Measurements from ENCODE around the gene IRF8.
"Not testable (repeated sequence)": the region's sequence is repeated elsewhere in the genome, so short reads cannot be mapped to it uniquely, and the experiment has no call there.

IRF8 gene

DNA sequence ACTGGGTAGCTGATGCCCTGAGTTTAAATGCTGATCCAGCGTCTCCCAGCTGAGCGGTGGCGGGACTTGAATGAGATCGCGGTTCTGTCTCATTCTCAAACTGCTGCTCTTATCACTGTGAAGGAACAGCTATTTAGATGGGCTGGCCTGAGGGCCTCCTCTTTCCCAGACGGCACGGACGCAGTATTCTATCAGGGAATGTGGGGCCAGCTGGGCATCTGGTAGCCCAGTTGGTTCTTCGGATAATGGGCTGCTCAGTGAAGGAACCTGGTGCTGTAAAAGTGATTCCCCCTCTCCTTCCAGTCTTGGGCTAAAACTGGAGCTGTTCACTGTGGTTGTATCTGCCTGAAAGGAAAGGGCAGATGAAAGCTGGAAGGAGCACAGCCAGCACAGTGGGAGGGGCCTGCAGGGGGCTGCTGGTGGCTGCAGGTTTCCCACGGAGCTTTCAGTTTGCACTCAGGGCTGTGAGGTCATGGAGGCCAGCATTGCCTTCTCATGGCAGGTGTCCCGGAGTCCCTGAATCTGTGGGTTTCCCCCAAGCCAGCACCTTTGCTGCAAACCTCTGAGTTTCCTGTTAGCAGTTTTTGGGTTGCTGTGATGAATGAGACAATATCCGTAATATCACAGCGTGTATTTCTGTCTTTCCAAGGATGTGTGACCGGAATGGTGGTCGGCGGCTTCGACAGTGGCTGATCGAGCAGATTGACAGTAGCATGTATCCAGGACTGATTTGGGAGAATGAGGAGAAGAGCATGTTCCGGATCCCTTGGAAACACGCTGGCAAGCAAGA lies 3.6 kb downstream of the IRF8 start:
- TF ChIP-seq, protein P1, sequence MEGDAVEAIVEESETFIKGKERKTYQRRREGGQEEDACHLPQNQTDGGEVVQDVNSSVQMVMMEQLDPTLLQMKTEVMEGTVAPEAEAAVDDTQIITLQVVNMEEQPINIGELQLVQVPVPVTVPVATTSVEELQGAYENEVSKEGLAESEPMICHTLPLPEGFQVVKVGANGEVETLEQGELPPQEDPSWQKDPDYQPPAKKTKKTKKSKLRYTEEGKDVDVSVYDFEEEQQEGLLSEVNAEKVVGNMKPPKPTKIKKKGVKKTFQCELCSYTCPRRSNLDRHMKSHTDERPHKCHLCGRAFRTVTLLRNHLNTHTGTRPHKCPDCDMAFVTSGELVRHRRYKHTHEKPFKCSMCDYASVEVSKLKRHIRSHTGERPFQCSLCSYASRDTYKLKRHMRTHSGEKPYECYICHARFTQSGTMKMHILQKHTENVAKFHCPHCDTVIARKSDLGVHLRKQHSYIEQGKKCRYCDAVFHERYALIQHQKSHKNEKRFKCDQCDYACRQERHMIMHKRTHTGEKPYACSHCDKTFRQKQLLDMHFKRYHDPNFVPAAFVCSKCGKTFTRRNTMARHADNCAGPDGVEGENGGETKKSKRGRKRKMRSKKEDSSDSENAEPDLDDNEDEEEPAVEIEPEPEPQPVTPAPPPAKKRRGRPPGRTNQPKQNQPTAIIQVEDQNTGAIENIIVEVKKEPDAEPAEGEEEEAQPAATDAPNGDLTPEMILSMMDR (conservative IDR thresholded peaks at IDR 0.05; ENCODE audit: low read length): no peak
- no peak for DNase-seq (ENCODE audit: low read depth)
- no peak overlapping the region for H3K4me3 ChIP-seq (ENCODE audit: low read length)

DNA sequence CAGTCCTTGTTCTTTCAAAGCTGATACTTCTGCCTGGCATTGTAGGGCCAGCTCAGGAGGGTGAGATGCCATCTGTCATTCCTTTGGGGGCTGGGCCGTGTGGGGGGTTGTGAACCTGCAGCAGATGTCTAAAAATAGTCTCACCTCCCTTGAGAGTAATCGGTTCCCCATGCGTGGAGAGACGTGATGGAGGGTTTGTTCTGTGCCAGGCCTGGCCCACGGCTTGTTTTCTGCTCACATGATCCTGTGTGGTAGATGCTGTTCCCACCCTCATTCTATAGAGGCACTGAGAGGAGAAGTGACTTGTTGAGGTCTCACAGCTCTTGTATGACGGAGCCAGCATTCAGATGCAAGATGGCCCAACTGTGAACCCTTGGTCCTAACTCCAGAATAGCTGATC lies 4.6 kb downstream of the IRF8 start:
- no peak overlapping the region for H3K4me3 ChIP-seq (ENCODE audit: low read length)
- no peak for DNase-seq (ENCODE audit: low read depth)
- TF ChIP-seq, protein P1 (conservative IDR thresholded peaks at IDR 0.05; ENCODE audit: low read length): no peak

DNA sequence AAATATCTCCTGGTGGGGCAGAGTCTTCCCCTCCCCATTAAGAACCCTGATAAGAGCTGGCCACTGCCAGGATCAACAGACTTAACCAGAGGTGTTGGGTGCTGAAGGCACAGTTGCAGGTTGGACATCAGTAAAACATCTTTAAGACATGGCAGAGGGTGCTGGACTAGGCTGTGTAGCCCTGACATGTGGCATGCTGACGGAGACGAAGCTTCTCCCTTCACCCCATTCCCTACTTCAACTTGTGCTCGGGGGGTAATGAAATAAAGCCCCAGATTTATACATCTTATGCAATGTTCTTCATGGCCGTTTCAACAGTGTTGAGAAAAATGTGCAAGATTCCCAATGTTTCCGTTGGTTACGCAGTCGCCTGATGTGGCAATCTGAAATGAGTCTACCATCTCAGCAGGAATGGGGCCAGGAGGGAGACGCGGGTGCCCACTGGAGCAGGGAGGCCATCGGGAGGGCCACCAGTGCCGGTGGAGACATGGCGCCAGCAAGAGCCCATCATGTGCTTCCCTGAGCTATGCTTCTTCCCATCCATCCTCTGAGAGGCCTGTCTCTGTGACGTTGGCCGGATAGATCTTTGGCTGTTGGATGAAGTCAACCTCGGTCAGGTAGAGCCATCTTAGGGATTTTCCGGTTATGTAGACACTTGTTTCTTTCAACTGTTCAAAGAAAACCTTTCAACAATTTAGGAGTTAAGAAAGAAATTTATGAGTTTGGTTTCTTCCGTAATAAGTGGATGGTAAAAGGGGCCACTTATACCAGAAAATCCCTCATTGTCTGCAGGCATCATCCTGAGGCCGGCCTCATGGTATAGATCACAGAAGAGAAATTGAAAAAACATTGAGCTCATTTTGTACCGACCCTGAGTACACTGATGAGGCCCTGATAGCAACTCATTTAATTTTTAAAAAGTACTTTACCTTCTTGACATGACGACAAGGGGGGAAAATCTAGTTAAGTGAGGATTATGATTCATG lies 6.4 kb downstream of the IRF8 start:
- no peak for DNase-seq (ENCODE audit: low read depth)
- TF ChIP-seq, protein P1 (conservative IDR thresholded peaks at IDR 0.05; ENCODE audit: low read length): no peak
- no peak overlapping the region for H3K4me3 ChIP-seq (ENCODE audit: low read length)

DNA sequence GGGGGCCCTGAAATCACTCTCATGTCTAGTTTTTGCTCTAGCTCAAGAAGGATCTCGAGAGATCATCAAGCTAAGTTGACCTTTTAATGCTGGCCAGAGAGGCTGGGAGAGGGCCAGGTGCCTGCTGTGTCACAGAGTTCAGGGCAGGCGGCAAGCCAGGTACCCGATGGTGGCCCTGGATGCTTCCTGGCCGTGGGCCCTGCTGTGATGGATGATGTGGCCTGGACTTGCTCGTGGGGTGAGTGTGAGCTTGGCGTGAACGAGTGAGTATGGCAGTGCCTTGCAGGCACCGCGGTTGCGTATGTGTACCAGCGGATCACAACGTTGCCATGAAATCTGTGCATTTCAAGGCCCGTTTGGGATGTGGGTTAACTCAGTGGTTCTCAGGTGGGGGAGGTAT lies 7.4 kb downstream of the IRF8 start:
- no peak overlapping the region for H3K4me3 ChIP-seq (ENCODE audit: low read length)
- DNase-seq (ENCODE audit: low read depth): no peak
- TF ChIP-seq, protein P1 (conservative IDR thresholded peaks at IDR 0.05; ENCODE audit: low read length): no peak

DNA sequence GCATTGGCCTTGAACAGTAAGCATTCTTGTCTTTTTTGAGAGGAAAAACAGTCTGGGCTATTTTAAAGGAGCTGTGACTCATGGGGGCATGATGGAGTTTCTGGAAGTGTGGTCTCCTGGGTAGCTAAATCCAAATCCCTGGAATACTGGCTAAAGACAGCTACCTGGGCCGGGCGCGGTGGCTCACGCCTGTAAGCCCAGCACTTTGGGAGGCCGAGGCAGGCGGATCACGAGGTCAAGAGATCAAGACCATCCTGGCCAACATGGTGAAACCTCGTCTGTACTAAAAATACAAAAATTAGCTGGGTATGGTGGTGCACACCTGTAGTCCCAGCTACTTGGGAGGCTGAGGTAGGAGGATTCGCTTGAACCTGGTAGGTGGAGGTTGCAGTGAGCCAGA lies 8.3 kb downstream of the IRF8 start:
- DNase-seq (ENCODE audit: low read depth); H3K4me3 ChIP-seq (ENCODE audit: low read length): not testable (repeated sequence)

DNA sequence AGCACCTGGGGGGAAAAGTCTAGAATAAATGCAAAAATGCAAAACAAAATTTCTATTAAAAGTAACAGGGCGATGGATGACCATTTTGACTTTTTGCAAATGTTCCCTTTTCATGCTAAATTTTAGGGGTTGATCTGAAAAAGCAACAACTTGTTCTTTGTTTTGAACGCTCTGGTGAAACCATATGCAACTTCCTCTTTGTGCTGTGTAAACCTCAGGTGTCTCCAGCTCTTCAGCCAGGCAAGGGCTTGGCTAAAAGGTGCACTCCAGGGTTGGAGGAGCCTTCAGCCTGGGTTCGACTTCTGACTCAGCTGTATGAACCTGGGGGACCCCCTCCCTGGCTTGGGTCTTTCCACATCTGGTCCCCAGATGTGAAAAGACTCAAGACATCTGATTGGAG lies 9.5 kb downstream of the IRF8 start:
- no peak overlapping the region for H3K4me3 ChIP-seq (ENCODE audit: low read length)
- TF ChIP-seq, protein P1 (conservative IDR thresholded peaks at IDR 0.05; ENCODE audit: low read length): no peak
- DNase-seq (ENCODE audit: low read depth): no peak

DNA sequence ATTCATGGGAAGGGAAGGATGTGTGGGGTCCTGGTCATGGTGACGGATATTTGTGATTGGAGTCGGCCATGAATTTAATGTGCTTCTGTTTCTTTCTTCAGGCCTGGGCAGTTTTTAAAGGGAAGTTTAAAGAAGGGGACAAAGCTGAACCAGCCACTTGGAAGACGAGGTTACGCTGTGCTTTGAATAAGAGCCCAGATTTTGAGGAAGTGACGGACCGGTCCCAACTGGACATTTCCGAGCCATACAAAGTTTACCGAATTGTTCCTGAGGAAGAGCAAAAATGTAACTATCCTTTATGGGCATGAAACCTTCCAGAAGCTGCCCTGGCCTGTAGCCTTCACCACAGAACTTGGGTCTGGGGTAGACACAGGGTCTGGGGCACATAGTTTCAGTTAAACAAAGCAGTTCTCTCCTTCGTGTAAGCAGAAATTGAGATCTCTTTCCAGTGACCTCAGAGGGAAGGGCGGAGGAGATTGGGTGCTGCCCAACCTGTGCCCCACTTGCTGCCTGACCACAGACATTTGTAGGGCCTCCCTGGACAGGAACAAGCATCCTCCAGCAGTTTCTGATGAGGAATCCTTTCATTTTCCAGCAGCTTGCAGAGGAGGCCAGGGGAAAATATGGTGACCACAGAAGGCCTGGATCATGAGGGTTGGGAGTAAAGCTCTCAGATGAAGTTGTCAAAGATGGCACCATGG lies 10.1 kb downstream of the IRF8 start:
- no peak overlapping the region for H3K4me3 ChIP-seq (ENCODE audit: low read length)

More for the DNA sequence above, 10.1 kb downstream of the IRF8 start:
- no peak for DNase-seq (ENCODE audit: low read depth)
- TF ChIP-seq, protein P1 (conservative IDR thresholded peaks at IDR 0.05; ENCODE audit: low read length): no peak

Data from AG10803 (cell line).